ENCODE results near the gene TSPAN11. TPM values are rescaled to one million over a fixed set of nuclear protein-coding genes. Genes with fewer than 3 reads are reported as not detected.

TSPAN11 gene
- total and polyA plus RNA-seq, 2 of the 8 experiments (the other 6 are each of a cell fraction or from before 2014, with no cell fraction given): 3.9 to 8.2 TPM

DNA sequence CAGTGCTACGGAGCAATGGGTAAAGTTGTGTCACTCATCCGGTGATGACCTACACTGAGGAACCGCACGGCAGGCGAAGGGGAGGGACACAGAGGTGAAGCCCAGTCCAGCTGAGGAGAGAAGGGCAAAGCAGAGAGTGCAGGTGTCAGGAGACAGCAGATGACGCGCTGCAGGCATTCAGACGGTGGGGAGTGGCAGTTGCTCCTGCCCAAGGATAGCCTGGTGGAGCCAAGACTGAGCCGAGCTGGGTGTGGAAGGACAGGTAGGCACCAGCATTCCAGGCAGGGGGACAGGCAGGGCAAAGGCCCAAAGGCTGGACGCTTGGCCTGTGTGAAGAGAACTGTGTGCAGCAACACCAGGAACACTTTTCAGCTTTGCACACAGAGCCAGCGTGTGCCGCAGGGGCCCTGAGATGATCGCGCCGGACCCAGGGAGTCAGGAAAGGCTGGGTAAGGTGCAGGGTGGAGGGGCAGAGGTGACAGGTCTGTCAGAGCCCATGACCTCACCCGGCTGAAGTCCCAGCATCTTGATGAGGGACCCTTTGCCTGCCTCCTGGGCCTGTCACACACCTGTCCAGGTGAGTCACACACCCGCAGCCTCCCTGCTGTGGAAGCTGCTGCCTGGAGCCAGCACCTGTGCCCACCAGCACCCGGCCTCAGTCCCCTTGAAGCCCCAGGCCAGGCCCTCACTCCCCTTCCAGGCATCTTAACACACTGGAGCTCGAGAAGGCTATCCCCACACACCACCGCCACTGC lies 48.4 kb downstream of the TSPAN11 start (continued):
- TF ChIP-seq, protein P1, sequence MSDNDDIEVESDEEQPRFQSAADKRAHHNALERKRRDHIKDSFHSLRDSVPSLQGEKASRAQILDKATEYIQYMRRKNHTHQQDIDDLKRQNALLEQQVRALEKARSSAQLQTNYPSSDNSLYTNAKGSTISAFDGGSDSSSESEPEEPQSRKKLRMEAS (IDR thresholded peaks at IDR 0.05): no peak
- no peak for TF ChIP-seq SIRT6 (IDR thresholded peaks at IDR 0.05; ENCODE audit: low read length)

Measured in H1 (cell line).